GM19324 (cell line): ENCODE results near the gene VWF.

Experiments
- ATAC-seq: cut with Tn5 transposase; IDR thresholded peaks from one replicate; pipeline ENCODE4 v1.9.1; 2021; ENCODE audit warnings: mild to moderate bottlenecking, moderate library complexity; ENCODE audit not compliant: unreplicated experiment, low FRiP score

The VWF gene

GRCh38 chr12:5966486-5967095, 157.9 kb downstream of the VWF start:
- no peak for ATAC-seq

- ATAC-seq, result no peak
Observed at GRCh38 chr12:5965950-5966383, 158.5 kb downstream of the VWF start.

- no peak for ATAC-seq
Observed at GRCh38 chr12:5964913-5965900, 159.3 kb downstream of the VWF start.

GRCh38 chr12:5963515-5963914, 161.0 kb downstream of the VWF start:
- ATAC-seq, result no peak

- ATAC-seq, result no peak
Observed at GRCh38 chr12:5960783-5961182, 163.7 kb downstream of the VWF start.

- ATAC-seq, result no peak
Observed at GRCh38 chr12:5956987-5957386, 167.5 kb downstream of the VWF start.

GRCh38 chr12:5954661-5955060, 169.8 kb downstream of the VWF start:
- no peak for ATAC-seq

- no peak for ATAC-seq
Observed at GRCh38 chr12:5953835-5954586, 170.5 kb downstream of the VWF start.

GRCh38 chr12:5952031-5952430, 172.4 kb downstream of the VWF start:
- ATAC-seq, result no peak

- ATAC-seq, result no peak
Observed at GRCh38 chr12:5948696-5949095, 175.8 kb downstream of the VWF start.

- no peak for ATAC-seq
Observed at GRCh38 chr12:5947006-5947405, 177.5 kb downstream of the VWF start.

GRCh38 chr12:5946388-5946787, 178.1 kb downstream of the VWF start:
- ATAC-seq, result no peak

- ATAC-seq, result no peak
Observed at GRCh38 chr12:5945071-5946008, 179.1 kb downstream of the VWF start, which contains the start of gene ANO2. Gene ANO2 (minus strand): TSS chr12:5945259. CDS start chr12:5945217, 42 bp downstream.

- ATAC-seq, result no peak
Observed at GRCh38 chr12:5944688-5945070, 179.8 kb downstream of the VWF start.

- ATAC-seq, result no peak
Observed at GRCh38 chr12:5944053-5944452, 180.4 kb downstream of the VWF start.

GRCh38 chr12:5941907-5942306, 182.6 kb downstream of the VWF start:
- ATAC-seq, result no peak

GRCh38 chr12:5927732-5928516, 196.5 kb downstream of the VWF start:
- ATAC-seq, result no peak

- ATAC-seq, result no peak
Observed at GRCh38 chr12:5925646-5926045, 198.8 kb downstream of the VWF start.

GRCh38 chr12:5924342-5924741, 200.1 kb downstream of the VWF start:
- ATAC-seq, result no peak
